ENCODE measurements around the gene RTKN2. TPM values are rescaled to one million over a fixed set of nuclear protein-coding genes. Genes with fewer than 3 reads are reported as not detected.

The RTKN2 gene
- total RNA-seq, 6 donors from 2014 or later: 47.1 to 99.5 (median 60.0) TPM

DNA sequence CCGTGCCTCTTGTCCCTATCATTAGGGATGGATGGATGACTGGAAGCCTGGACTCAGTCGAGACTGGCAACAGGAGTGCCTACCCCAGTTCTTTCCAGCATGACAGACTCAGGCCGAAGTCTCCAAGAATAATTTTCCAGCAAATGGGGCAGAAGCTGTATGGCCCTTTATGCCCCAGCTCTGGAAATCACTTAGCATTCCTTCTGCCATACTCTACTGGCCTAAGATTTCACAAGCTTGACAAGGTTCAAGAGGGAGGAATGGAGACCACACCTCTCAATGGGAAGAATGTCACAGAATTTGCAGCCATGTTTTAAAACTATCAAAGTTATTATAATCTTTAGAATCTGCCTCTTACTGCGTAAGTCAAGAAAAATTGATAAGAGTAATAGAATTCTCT lies 39.0 kb upstream of the RTKN2 start:
- no peak overlapping the region for H3K4me3 ChIP-seq
- TF ChIP-seq POLR2AphosphoS5 (IDR thresholded peaks at IDR 0.05) (no peak), EP300 (IDR thresholded peaks at IDR 0.05) (no peak), POLR2A (IDR thresholded peaks at IDR 0.05) (no peak)
- TF ChIP-seq, protein P1, sequence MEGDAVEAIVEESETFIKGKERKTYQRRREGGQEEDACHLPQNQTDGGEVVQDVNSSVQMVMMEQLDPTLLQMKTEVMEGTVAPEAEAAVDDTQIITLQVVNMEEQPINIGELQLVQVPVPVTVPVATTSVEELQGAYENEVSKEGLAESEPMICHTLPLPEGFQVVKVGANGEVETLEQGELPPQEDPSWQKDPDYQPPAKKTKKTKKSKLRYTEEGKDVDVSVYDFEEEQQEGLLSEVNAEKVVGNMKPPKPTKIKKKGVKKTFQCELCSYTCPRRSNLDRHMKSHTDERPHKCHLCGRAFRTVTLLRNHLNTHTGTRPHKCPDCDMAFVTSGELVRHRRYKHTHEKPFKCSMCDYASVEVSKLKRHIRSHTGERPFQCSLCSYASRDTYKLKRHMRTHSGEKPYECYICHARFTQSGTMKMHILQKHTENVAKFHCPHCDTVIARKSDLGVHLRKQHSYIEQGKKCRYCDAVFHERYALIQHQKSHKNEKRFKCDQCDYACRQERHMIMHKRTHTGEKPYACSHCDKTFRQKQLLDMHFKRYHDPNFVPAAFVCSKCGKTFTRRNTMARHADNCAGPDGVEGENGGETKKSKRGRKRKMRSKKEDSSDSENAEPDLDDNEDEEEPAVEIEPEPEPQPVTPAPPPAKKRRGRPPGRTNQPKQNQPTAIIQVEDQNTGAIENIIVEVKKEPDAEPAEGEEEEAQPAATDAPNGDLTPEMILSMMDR (IDR thresholded peaks at IDR 0.05): no peak
- H3K4me1 ChIP-seq: no peaks in the 10 kb centered on the region
- DNase-seq: no peak
- H3K9me3 ChIP-seq: no peaks in the 10 kb centered on the region
- H3K27ac ChIP-seq: peak overlapping the region in 3 of 4 donors; percentile 2 to 19 (median 8)
- 51 to 85% methylated on average over 3 of the region's 4 CpGs for WGBS, 2 donors
- H3K36me3 ChIP-seq: no peaks in the 10 kb centered on the region
- no peak for ATAC-seq (ENCODE audit: low FRiP score in 2 of 2)
- no peaks in the 10 kb centered on the region for H3K27me3 ChIP-seq

DNA sequence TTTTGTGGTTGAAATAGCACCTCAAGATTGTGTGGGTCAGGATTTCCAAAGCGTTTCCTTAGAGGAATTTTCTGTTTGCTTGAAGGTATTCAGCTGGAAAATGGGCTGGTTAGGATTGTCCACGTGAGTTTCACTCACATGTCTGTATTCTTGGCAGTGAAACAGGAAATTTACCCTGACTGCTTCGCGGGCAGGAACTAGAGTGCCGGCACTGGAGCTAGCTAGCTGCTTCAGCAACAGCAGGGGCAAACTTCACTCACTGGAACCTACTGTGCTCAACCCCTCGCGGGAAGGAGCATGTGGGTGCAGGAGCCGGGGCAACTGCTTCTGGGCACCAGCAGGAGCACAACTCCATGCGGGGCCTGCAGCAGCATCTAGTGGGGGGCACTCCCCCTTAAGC lies 38.0 kb upstream of the RTKN2 start:
- Histone ChIP-seq H3K4me3 (no peak overlapping the region), H3K27me3 (no peaks in the 10 kb centered on the region), H3K27ac (peak overlapping the region in 1 of 4 donors; percentile 2), H3K36me3 (no peaks in the 10 kb centered on the region), H3K9me3 (no peaks in the 10 kb centered on the region), H3K4me1 (no peaks in the 10 kb centered on the region)
- no peak for ATAC-seq (ENCODE audit: low FRiP score in 2 of 2)
- WGBS, 2 donors: 52 to 63% methylated on average over 8 to 9 of the region's 9 CpGs
- TF ChIP-seq EP300 (IDR thresholded peaks at IDR 0.05) (no peak), POLR2AphosphoS5 (IDR thresholded peaks at IDR 0.05) (no peak), POLR2A (IDR thresholded peaks at IDR 0.05) (no peak)
- TF ChIP-seq, protein P1 (IDR thresholded peaks at IDR 0.05): no peak
- peak in 1 of 2 donors; percentile 11 for DNase-seq

DNA sequence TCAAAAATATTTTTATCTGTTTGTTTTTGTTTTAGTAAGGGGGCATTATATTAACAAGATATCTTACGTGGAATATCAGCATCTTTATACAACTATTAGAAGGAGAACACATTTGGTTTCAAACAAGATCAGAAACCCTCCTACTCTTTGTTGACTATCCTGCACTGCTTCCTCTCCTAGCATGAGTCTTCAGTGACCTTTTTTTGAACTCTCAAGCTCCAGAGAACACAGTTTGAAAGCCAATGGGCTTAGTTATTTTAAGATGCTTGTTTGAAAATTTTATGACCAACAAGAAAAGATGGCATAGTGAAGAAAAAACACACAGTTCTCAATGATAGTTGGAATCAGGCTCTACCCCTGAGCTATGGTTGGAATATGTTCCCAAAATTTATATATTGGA lies 37.2 kb upstream of the RTKN2 start:
- ATAC-seq (ENCODE audit: low FRiP score in 2 of 2): no peak
- no peaks in the 10 kb centered on the region for H3K27me3 ChIP-seq

DNA sequence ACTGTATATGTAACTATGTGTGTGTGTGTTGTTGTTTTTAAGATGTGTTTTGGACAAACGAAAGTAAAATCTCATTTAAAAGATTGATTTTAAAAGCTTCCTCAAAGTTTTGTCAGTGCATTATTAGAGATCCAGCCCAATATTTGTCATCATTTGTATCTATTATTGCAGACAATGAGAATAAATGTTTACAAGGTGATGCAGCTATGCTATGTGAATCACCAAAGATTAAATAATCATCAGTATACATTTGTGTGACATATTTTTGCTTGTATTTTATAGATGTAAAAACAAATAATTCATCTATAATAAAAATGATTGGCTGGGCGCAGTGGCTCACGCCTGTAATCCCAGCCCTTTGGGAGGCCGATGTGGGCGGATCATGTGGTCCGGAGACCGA lies 35.3 kb upstream of the RTKN2 start:
- Histone ChIP-seq H3K27me3 (no peaks in the 10 kb centered on the region), H3K27ac (no peak overlapping the region), H3K36me3 (no peaks in the 10 kb centered on the region), H3K9me3 (no peaks in the 10 kb centered on the region), H3K4me3 (no peak overlapping the region), H3K4me1 (no peaks in the 10 kb centered on the region)
- ATAC-seq (ENCODE audit: low FRiP score in 2 of 2) (no peak), DNase-seq (no peak)
- WGBS, 2 donors: 94 to 96% methylated on average over 7 of the region's 7 CpGs
- TF ChIP-seq EP300 (IDR thresholded peaks at IDR 0.05) (no peak), POLR2AphosphoS5 (IDR thresholded peaks at IDR 0.05) (no peak), POLR2A (IDR thresholded peaks at IDR 0.05) (no peak)
- TF ChIP-seq, protein P1 (IDR thresholded peaks at IDR 0.05): no peak

More for the DNA sequence above, 37.2 kb upstream of the RTKN2 start:
- DNase-seq: no peak
- Histone ChIP-seq H3K9me3 (no peaks in the 10 kb centered on the region), H3K27ac (no peak overlapping the region), H3K4me3 (no peak overlapping the region), H3K4me1 (no peaks in the 10 kb centered on the region), H3K36me3 (no peaks in the 10 kb centered on the region)
- TF ChIP-seq POLR2A (IDR thresholded peaks at IDR 0.05) (no peak), EP300 (IDR thresholded peaks at IDR 0.05) (no peak), POLR2AphosphoS5 (IDR thresholded peaks at IDR 0.05) (no peak)
- TF ChIP-seq, protein P1 (IDR thresholded peaks at IDR 0.05): no peak
- WGBS, 2 donors: 74 to 76% methylated on average over 1 of the region's 1 CpG

DNA sequence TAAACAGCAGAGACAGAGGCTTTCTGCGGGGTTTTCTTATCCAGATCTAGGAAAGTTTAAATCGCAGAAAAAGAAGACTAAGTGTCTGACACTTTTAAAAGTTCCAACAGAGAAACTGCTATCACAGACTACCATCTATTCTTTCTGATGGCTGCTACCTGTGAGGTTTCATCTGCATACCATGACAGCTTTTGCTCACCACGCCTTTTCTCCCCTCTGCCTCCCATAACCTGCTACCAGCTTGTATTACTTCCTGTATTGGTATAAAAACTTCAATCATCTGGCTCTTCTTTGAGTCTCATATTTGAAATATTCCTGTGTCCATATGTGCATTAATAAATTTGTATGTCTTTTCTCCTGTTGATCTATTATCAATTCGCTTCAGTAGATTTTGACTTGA lies 34.1 kb upstream of the RTKN2 start:
- Histone ChIP-seq H3K9me3 (no peaks in the 10 kb centered on the region), H3K36me3 (no peaks in the 10 kb centered on the region), H3K4me3 (no peak overlapping the region), H3K27me3 (no peaks in the 10 kb centered on the region), H3K27ac (no peak overlapping the region), H3K4me1 (no peaks in the 10 kb centered on the region)
- TF ChIP-seq, protein P1 (IDR thresholded peaks at IDR 0.05): no peak
- 81 to 91% methylated on average over 4 of the region's 4 CpGs for WGBS, 2 donors
- ATAC-seq (ENCODE audit: low FRiP score in 2 of 2) (no peak), DNase-seq (no peak)
